Measurements from ENCODE around the gene DPYD.

- TF ChIP-seq CTCF (IDR thresholded peaks at IDR 0.05): no peak
- TF ChIP-seq POLR2A (IDR thresholded peaks at IDR 0.05): no peak
These were observed 271.2 kb downstream of the DPYD start for GRCh38 chr1:97649591-97649990.

Data from uterus (tissue), 2 donors.